HCT116 (cell line): ENCODE results near the gene KRTAP9-1. TPM values are rescaled to one million over a fixed set of nuclear protein-coding genes. Genes with fewer than 3 reads are reported as not detected.

Source experiments
- ATAC-seq: fragments of 200-7000 bp; cut with Tn5 transposase; 2 replicates; pipeline ENCODE4 v1.9.1; 2020; ENCODE audit warnings: mild to moderate bottlenecking, moderate library complexity
- BruUV-seq: library from RNA; stranded (reverse); fragments of 400-500 nt; replicated peaks from 2 replicates; lab custom pipeline; 2021; lab: Mats Ljungman, UMichigan
- CTCF ChIA-PET: fragments of 300-600 bp; sonication (Branson Sonifier 250); formaldehyde crosslinking; loops from one replicate; lab custom pipeline; 2021; ENCODE audit warnings: antibody characterized with exemption; lab: Charles Lee
- POLR2A ChIA-PET: fragments of 300-600, 350-600 bp; sonication (Branson Sonifier 250); formaldehyde crosslinking; loops from one replicate; lab custom pipeline; 2021; ENCODE audit warnings: antibody characterized with exemption; lab: Charles Lee
- RAD21 ChIA-PET, 2 experiments: fragments of 300-600 bp; sonication (Branson Sonifier 250); formaldehyde crosslinking; loops; one replicate each; lab custom pipeline; 2023; ENCODE audit warnings: low total read pairs in 2 of 2; ENCODE audit not compliant: uncharacterized antibody in 2 of 2, unreplicated experiment in 2 of 2, low non-redundant PET in 1 of 2; lab: Charles Lee
- DNase-seq: peaks from one replicate; pipeline ENCODE4 v3.0.0-alpha.2; 2010; ENCODE audit warnings: low read depth, low spot score
- H2AFZ ChIP-seq: fragments of 200-600 bp; shearing (Covaris generic), sonication (generic); 2 replicates; pipeline ENCODE4 v1.6.1; 2017; ENCODE audit warnings: low read depth, mixed run types, mixed read lengths, antibody characterized with exemption, low read length; ENCODE audit not compliant: poor library complexity, severe bottlenecking
- H3K27ac ChIP-seq: 2 replicates; pipeline ENCODE4 v1.5.1; 2012; ENCODE audit warnings: low read depth, low read length
- H3K27me3 ChIP-seq: fragments of 200-600 bp; sonication (generic); 2 replicates; pipeline ENCODE4 v1.6.1; 2016; ENCODE audit warnings: mixed run types, low read length, mixed read lengths; ENCODE audit not compliant: insufficient read depth
- H3K36me3 ChIP-seq, 2 experiments: fragments of 200-500 bp in 1 of 2; fragments of 200-600 bp in 1 of 2; sonication (Bioruptor generic) in 1 of 2; sonication (generic) in 1 of 2; 2 replicates each; pipeline versions ENCODE4 v1.5.1 to v1.6.1; 2014 to 2016; ENCODE audit warnings: low read length in 2 of 2, inconsistent platforms in 1 of 2, mixed read lengths in 1 of 2, mixed run types in 1 of 2; ENCODE audit not compliant: insufficient read depth in 2 of 2, control insufficient read depth in 1 of 2
- H3K4me1 ChIP-seq, 2 experiments: fragments of 200-600 bp in 1 of 2; sonication (generic) in 1 of 2; 2 replicates each; pipeline versions ENCODE4 v1.5.1 to v1.6.1; 2012 to 2017; ENCODE audit warnings: low read length in 2 of 2, inconsistent platforms in 1 of 2, mild to moderate bottlenecking in 1 of 2, mixed read lengths in 1 of 2, mixed run types in 1 of 2, moderate library complexity in 1 of 2; ENCODE audit not compliant: insufficient read depth in 2 of 2, control insufficient read depth in 1 of 2
- H3K4me2 ChIP-seq: fragments of 200-600 bp; sonication (generic); 2 replicates; pipeline ENCODE4 v1.6.1; 2017; ENCODE audit warnings: mixed run types, low read length, mixed read lengths
- H3K4me3 ChIP-seq, 2 experiments: fragments of 200-600 bp in 1 of 2; sonication (generic) in 1 of 2; replicated peaks in 1 of 2; 2 replicates each; pipeline ENCODE4 v1.5.1; 2011 to 2016; ENCODE audit warnings: low read length in 2 of 2, control low read depth in 1 of 2, low read depth in 1 of 2, mild to moderate bottlenecking in 1 of 2, mixed read lengths in 1 of 2, mixed run types in 1 of 2
- H3K79me2 ChIP-seq: fragments of 200-600 bp; sonication (generic); 2 replicates; pipeline ENCODE4 v1.6.1; 2017; ENCODE audit warnings: mild to moderate bottlenecking, mixed run types, low read length, moderate library complexity, mixed read lengths; ENCODE audit not compliant: insufficient read depth
- H3K9ac ChIP-seq: fragments of 200-600 bp; sonication (generic); 2 replicates; pipeline ENCODE4 v1.6.1; 2016; ENCODE audit warnings: low read length, mixed read lengths
- H3K9me2 ChIP-seq: fragments of 200-600 bp; sonication (generic), shearing (Covaris generic); 2 replicates; pipeline ENCODE4 v1.6.1; 2017; ENCODE audit warnings: mixed run types, mild to moderate bottlenecking, moderate library complexity; ENCODE audit not compliant: insufficient read depth
- H3K9me3 ChIP-seq, 2 experiments: fragments of 200-500 bp in 1 of 2; fragments of 200-600 bp in 1 of 2; sonication (Bioruptor generic) in 1 of 2; sonication (generic) in 1 of 2; 2 replicates each; pipeline ENCODE4 v1.6.1; 2014 to 2017; ENCODE audit warnings: low read length in 2 of 2, mixed read lengths in 2 of 2, inconsistent platforms in 1 of 2, low read depth in 1 of 2, mild to moderate bottlenecking in 1 of 2, mixed run types in 1 of 2, moderate library complexity in 1 of 2; ENCODE audit not compliant: control insufficient read depth in 1 of 2, insufficient read depth in 1 of 2
- H4K20me1 ChIP-seq: fragments of 200-600 bp; sonication (generic), shearing (Covaris generic); 2 replicates; pipeline ENCODE4 v1.6.1; 2017; ENCODE audit warnings: mixed run types, mild to moderate bottlenecking, moderate library complexity; ENCODE audit not compliant: insufficient read depth
- FOSL1 ChIP-seq: IDR thresholded peaks from 2 replicates; pipeline ENCODE4 v1.6.1; 2012; ENCODE audit warnings: low read depth
- JUND ChIP-seq: IDR thresholded peaks from 2 replicates; pipeline ENCODE4 v1.6.1; 2012
- MAX ChIP-seq: IDR thresholded peaks from 2 replicates; pipeline ENCODE4 v1.6.1; 2012
- POLR2AphosphoS5 ChIP-seq: IDR thresholded peaks from 2 replicates; pipeline ENCODE4 v1.6.1; 2011; ENCODE audit warnings: mild to moderate bottlenecking, low read depth, low read length, moderate library complexity
- SP1 ChIP-seq: IDR thresholded peaks from 2 replicates; pipeline ENCODE4 v1.6.1; 2012; ENCODE audit warnings: low read depth
- intact Hi-C: fragments of 100-400 bp; cut with micrococcal nuclease; formaldehyde crosslinking; loops from 2 replicates; pipeline ENCODE4 v1.10.0; 2022
- total RNA-seq: library from RNA; stranded (reverse); gene quantifications from one replicate; pipeline ENCODE4 v1.2.1, GENCODE V29; 2021; ENCODE audit not compliant: unreplicated experiment
- TF ChIP-seq, protein P1 (sequence below): IDR thresholded peaks from 2 replicates; pipeline ENCODE4 v1.6.1; 2012

The KRTAP9-1 gene
- total RNA-seq, 1 experiment from 2014 or later: not detected

GRCh38 chr17:41199421-41200078 is 9.9 kb downstream of the KRTAP9-1 start (continued):
- TF ChIP-seq, protein P1, sequence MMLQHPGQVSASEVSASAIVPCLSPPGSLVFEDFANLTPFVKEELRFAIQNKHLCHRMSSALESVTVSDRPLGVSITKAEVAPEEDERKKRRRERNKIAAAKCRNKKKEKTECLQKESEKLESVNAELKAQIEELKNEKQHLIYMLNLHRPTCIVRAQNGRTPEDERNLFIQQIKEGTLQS: no peak
- no peak for TF ChIP-seq POLR2AphosphoS5

DNA sequence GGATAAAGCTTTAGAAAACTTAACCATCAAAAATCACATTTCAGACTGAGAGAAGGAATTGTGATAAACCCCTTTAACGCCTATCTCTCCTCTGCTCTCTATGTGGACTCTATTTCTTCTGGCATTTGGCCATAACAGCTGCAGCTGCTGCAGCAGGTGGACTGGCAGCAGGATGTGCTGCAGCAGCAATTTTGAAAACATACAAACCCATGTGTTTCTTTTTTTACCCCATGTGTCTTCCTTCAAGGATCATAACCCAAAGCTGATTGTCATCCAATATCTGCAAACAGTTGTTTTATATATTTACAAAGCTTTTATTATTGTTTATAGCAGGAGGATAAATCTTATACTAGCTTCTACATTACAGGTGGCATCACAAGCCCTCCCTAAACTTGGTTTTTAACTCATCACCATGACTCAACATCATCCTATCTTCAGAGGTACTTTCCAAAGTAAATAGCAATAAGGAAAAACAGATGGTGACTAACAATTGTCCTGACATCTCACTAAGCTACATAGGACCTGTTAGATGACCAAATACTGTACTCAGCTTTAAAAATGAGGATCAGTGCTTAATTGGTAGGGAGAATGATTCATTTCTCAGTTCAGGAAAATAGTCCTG is 22.3 kb downstream of the KRTAP9-1 start:
- Histone ChIP-seq H3K4me1 (peaks cover 6 to 15% of the 10 kb centered on the region in 2 experiments), H3K27ac (no peak overlapping the region), H3K9ac (no peak overlapping the region), H4K20me1 (no peaks in the 10 kb centered on the region), H3K4me2 (peak overlapping the region; percentile 44), H3K9me3 (no peaks in the 10 kb centered on the region; a peak in 1 of 4 replicates), H3K79me2 (no peaks in the 10 kb centered on the region), H2AFZ (peak overlapping the region; percentile 75), H3K9me2 (no peaks in the 10 kb centered on the region), H3K4me3 (no peak overlapping the region), H3K36me3 (no peaks in the 10 kb centered on the region), H3K27me3 (no peaks in the 10 kb centered on the region)
- TF ChIP-seq SP1 (peak; percentile 36), FOSL1 (peak; percentile 73; the same call in 1 of the 2 replicates), MAX (no peak), JUND (peak; percentile 67)
- RAD21 ChIA-PET: no interaction called here
- no TSS peak for BruUV-seq
- intact Hi-C loops: no loop called here
- CTCF ChIA-PET: no interaction called here
- ATAC-seq (peak; percentile 40; the same call in 1 of the 2 replicates), DNase-seq (peak; percentile 24)
- POLR2A ChIA-PET: no interaction called here
